ENCODE results near the gene DOCK11.

Gene DOCK11

DNA sequence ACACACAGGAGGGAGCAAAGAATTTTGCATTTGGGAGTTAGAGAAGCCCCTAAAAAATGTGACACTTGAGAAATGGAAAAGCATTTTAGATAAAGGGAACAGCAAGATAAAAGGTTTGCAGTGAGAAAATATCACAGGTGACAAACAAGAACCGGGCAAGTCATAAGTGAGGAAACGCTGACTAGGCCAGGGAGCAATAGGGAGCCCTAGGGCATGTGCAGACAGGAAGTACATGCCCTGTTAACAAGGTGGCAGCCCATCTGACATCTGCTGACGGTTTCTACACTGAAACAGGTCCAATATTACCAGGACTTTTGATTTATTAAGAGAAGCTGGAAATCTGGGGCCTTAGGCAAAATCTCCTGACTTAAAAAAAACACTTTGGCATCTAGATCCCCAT, 227.8 kb downstream of the DOCK11 start:
- Histone ChIP-seq H3K4me2 (ENCODE audit: low read length) (no peak overlapping the region), H3F3A (ENCODE audit: insufficient read depth, low read length) (no peaks in the 10 kb centered on the region), H2AFZ (ENCODE audit: low read length) (no peak overlapping the region), H3K79me2 (ENCODE audit: insufficient read depth, low read length) (no peaks in the 10 kb centered on the region), H3K27me3 (ENCODE audit: insufficient read depth, low read length) (no peaks in the 10 kb centered on the region), H3K27ac (ENCODE audit: low read depth, low read length, poor library complexity, severe bottlenecking) (no peak overlapping the region), H3K9me3 (ENCODE audit: low read length) (no peaks in the 10 kb centered on the region), H3K9ac (ENCODE audit: low read length) (no peak overlapping the region), H3K4me1 (ENCODE audit: insufficient read depth, low read length, severe bottlenecking) (peaks cover 8% of the 10 kb centered on the region), H4K20me1 (ENCODE audit: insufficient read depth, low read length) (no peaks in the 10 kb centered on the region), H3K9me2 (ENCODE audit: low read depth, low read length) (no peaks in the 10 kb centered on the region), H3K36me3 (ENCODE audit: insufficient read depth, low read length) (no peaks in the 10 kb centered on the region), H3K4me3 (ENCODE audit: low read depth, low read length, poor library complexity, severe bottlenecking) (no peak overlapping the region)
- TF ChIP-seq, protein P1, sequence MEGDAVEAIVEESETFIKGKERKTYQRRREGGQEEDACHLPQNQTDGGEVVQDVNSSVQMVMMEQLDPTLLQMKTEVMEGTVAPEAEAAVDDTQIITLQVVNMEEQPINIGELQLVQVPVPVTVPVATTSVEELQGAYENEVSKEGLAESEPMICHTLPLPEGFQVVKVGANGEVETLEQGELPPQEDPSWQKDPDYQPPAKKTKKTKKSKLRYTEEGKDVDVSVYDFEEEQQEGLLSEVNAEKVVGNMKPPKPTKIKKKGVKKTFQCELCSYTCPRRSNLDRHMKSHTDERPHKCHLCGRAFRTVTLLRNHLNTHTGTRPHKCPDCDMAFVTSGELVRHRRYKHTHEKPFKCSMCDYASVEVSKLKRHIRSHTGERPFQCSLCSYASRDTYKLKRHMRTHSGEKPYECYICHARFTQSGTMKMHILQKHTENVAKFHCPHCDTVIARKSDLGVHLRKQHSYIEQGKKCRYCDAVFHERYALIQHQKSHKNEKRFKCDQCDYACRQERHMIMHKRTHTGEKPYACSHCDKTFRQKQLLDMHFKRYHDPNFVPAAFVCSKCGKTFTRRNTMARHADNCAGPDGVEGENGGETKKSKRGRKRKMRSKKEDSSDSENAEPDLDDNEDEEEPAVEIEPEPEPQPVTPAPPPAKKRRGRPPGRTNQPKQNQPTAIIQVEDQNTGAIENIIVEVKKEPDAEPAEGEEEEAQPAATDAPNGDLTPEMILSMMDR (IDR thresholded peaks at IDR 0.05; ENCODE audit: low read length): no peak
- no peak for TF ChIP-seq EZH2 (IDR thresholded peaks at IDR 0.05; ENCODE audit: borderline replicate concordance, low read length)

DNA sequence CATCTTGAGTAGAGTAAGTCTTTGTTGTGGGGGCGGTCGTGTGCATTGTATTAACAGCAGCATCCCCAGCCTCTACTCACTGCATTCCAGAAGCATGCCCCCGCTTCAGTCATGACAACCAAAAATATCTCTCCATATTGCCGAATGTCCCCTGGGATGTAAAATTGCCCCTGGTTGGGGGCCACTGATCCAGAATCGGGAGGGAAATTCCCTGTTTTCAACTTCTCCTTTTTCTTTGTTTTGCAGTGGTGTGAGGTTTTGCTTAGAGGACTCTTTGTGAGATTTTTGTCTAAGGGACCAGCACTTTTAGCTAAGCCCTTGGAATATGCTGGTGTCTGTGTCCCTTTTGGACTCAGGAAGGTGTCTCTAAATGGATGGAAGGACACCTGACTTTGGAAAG, 228.8 kb downstream of the DOCK11 start:
- no peaks in the 10 kb centered on the region for H4K20me1 ChIP-seq (ENCODE audit: insufficient read depth, low read length)
- H3K4me3 ChIP-seq (ENCODE audit: low read depth, low read length, poor library complexity, severe bottlenecking): no peak overlapping the region
- TF ChIP-seq, protein P1 (IDR thresholded peaks at IDR 0.05; ENCODE audit: low read length): no peak
- no peak overlapping the region for H2AFZ ChIP-seq (ENCODE audit: low read length)
- H3K27ac ChIP-seq (ENCODE audit: low read depth, low read length, poor library complexity, severe bottlenecking): no peak overlapping the region
- H3K9me2 ChIP-seq (ENCODE audit: low read depth, low read length): no peaks in the 10 kb centered on the region
- H3K4me1 ChIP-seq (ENCODE audit: insufficient read depth, low read length, severe bottlenecking): peaks cover 8% of the 10 kb centered on the region
- H3K4me2 ChIP-seq (ENCODE audit: low read length): no peak overlapping the region
- H3K36me3 ChIP-seq (ENCODE audit: insufficient read depth, low read length): no peaks in the 10 kb centered on the region
- no peaks in the 10 kb centered on the region for H3K27me3 ChIP-seq (ENCODE audit: insufficient read depth, low read length)
- no peaks in the 10 kb centered on the region for H3K79me2 ChIP-seq (ENCODE audit: insufficient read depth, low read length)
- H3K9me3 ChIP-seq (ENCODE audit: low read length): no peaks in the 10 kb centered on the region
- no peak overlapping the region for H3K9ac ChIP-seq (ENCODE audit: low read length)
- no peaks in the 10 kb centered on the region for H3F3A ChIP-seq (ENCODE audit: insufficient read depth, low read length)

DNA sequence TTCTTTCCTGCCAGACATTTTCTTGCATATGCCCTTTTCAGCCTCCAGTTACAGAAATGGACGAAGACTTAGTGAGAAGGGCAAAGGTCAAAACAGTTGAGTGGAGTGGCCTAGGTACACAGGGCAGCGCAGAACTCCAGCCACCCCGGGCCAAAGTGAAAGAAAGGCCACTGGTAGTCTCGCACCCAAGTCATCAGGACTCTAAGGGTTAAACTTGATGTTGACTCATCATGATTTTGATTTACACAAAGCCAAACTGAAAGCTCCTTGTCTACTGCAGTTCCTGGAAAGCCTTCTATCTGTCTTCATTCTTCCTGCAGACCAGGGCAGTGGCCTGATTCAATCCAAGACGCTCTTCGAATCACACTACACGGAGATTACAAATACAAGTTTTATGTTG, 229.2 kb downstream of the DOCK11 start:
- Histone ChIP-seq H3K9me3 (ENCODE audit: low read length) (no peaks in the 10 kb centered on the region), H4K20me1 (ENCODE audit: insufficient read depth, low read length) (no peaks in the 10 kb centered on the region), H2AFZ (ENCODE audit: low read length) (no peak overlapping the region), H3K79me2 (ENCODE audit: insufficient read depth, low read length) (no peaks in the 10 kb centered on the region), H3K9me2 (ENCODE audit: low read depth, low read length) (no peaks in the 10 kb centered on the region), H3K36me3 (ENCODE audit: insufficient read depth, low read length) (no peaks in the 10 kb centered on the region), H3F3A (ENCODE audit: insufficient read depth, low read length) (no peaks in the 10 kb centered on the region), H3K4me1 (ENCODE audit: insufficient read depth, low read length, severe bottlenecking) (peaks cover 8% of the 10 kb centered on the region), H3K4me2 (ENCODE audit: low read length) (no peak overlapping the region), H3K4me3 (ENCODE audit: low read depth, low read length, poor library complexity, severe bottlenecking) (no peak overlapping the region), H3K9ac (ENCODE audit: low read length) (no peak overlapping the region), H3K27ac (ENCODE audit: low read depth, low read length, poor library complexity, severe bottlenecking) (no peak overlapping the region), H3K27me3 (ENCODE audit: insufficient read depth, low read length) (no peaks in the 10 kb centered on the region)
- TF ChIP-seq, protein P1 (IDR thresholded peaks at IDR 0.05; ENCODE audit: low read length): no peak
- TF ChIP-seq EZH2 (IDR thresholded peaks at IDR 0.05; ENCODE audit: borderline replicate concordance, low read length): no peak
